ENCODE data around the gene SEPTIN8.

DNA sequence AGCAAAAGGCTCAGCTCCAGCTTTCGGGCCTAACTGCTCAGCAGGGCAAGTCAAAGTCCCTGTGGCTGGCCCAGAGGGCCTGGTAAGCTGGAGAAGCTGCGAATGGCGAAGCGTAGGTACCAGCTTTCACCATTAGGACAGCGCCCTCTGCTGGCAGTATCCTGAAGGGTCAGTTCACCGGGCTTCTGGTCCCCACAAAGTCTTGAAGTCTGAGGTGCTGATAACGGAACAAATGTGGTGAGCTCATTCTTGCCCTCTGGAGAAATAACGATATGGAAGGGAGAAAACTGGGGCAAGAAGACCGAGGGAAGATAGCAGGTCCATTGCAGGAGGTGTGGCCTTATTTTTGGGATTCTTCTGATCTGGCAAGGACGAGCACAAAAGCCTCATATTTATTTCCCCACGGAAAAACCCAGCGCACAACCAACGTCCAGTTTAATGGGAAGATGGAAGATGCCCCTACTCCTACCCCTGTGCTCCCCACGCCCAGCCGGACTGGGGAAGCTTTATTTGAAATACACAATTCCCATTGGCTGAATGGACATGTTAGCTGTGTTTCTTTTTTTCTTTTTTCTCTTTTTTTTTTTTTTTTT lies 43.2 kb upstream of the SEPTIN8 start:
- TF ChIP-seq, protein P1, sequence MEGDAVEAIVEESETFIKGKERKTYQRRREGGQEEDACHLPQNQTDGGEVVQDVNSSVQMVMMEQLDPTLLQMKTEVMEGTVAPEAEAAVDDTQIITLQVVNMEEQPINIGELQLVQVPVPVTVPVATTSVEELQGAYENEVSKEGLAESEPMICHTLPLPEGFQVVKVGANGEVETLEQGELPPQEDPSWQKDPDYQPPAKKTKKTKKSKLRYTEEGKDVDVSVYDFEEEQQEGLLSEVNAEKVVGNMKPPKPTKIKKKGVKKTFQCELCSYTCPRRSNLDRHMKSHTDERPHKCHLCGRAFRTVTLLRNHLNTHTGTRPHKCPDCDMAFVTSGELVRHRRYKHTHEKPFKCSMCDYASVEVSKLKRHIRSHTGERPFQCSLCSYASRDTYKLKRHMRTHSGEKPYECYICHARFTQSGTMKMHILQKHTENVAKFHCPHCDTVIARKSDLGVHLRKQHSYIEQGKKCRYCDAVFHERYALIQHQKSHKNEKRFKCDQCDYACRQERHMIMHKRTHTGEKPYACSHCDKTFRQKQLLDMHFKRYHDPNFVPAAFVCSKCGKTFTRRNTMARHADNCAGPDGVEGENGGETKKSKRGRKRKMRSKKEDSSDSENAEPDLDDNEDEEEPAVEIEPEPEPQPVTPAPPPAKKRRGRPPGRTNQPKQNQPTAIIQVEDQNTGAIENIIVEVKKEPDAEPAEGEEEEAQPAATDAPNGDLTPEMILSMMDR (IDR thresholded peaks at IDR 0.05; ENCODE audit: low read depth, low read length): peak; percentile 80
- TF ChIP-seq EZH2phosphoT487 (IDR thresholded peaks at IDR 0.05; ENCODE audit: low read depth): no peak
